ENCODE measurements around the gene SLC41A3.

DNA sequence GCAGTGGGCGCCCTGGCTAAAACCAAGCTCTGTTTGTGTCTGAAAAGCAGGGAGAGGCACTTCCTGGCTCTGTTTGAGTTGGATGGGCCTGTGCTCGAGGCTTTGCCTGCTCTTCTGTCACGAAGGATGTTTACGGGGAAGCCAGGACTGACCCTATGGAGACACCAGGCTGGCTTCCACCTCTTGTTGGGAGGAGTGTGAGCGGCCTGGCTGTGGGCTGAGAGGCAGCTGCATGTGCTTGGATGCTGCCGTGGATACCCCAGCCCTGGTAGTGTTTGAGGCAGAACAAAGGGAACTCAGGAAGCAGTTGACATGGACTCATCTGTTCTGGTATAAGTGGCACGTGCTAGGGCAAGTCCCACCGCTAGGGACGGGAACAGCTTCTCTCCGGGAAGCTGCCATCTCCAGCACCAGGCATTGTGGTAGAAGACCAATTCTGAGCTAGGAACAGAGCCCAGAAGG lies 17.6 kb upstream of the SLC41A3 start:
- TF ChIP-seq TAF1 (IDR thresholded peaks at IDR 0.05; ENCODE audit: low read depth, low read length) (no peak), POLR2A (IDR thresholded peaks at IDR 0.05; ENCODE audit: low read depth, low read length) (no peak), SPI1 (IDR thresholded peaks at IDR 0.05; ENCODE audit: low read depth, low read length) (no peak), POLR2AphosphoS5 (IDR thresholded peaks at IDR 0.05; ENCODE audit: low read depth, low read length) (no peak), PAX5 (IDR thresholded peaks at IDR 0.05; ENCODE audit: insufficient read depth, low read length, severe bottlenecking) (no peak)
